Neural cell (in vitro differentiated cells): ENCODE measurements around the gene CDR2L. TPM values are rescaled to one million over a fixed set of nuclear protein-coding genes. Genes with fewer than 3 reads are reported as not detected.
"Not testable (repeated sequence)": the region's sequence is repeated elsewhere in the genome, so short reads cannot be mapped to it uniquely, and the experiment has no call there.

Experiments used
- H2AFZ ChIP-seq: fragments of 200-600, 300-800 bp; sonication (generic), shearing (Covaris generic); 2 replicates; pipeline ENCODE4 v1.6.0; 2014; ENCODE audit warnings: low read depth, mild to moderate bottlenecking, antibody characterized with exemption, low read length, moderate library complexity
- H3F3A ChIP-seq: fragments of 200-600 bp; shearing (Covaris generic); 2 replicates; pipeline ENCODE4 v1.6.1; 2016; ENCODE audit warnings: mild to moderate bottlenecking, moderate library complexity, mixed read lengths, antibody characterized with exemption, low read length; ENCODE audit not compliant: insufficient read depth, poor library complexity, severe bottlenecking
- H3K27ac ChIP-seq: fragments of 200-600, 300-800 bp; sonication (generic), shearing (Covaris generic); 2 replicates; pipeline ENCODE4 v1.5.1; 2014; ENCODE audit warnings: mild to moderate bottlenecking, low read length, moderate library complexity
- H3K27me3 ChIP-seq: fragments of 300-800, 200-600 bp; sonication (generic), shearing (Covaris generic); 2 replicates; pipeline ENCODE4 v1.6.0; 2014; ENCODE audit warnings: mild to moderate bottlenecking, low read depth, low read length, moderate library complexity; ENCODE audit not compliant: insufficient read depth
- H3K36me3 ChIP-seq: fragments of 300-800, 200-600 bp; sonication (generic), shearing (Covaris generic); 2 replicates; pipeline ENCODE4 v1.5.1; 2014; ENCODE audit warnings: mild to moderate bottlenecking, antibody characterized with exemption, low read length, moderate library complexity; ENCODE audit not compliant: insufficient read depth
- H3K4me2 ChIP-seq: fragments of 300-800, 200-600 bp; sonication (generic), shearing (Covaris generic); 2 replicates; pipeline ENCODE4 v1.6.0; 2014; ENCODE audit warnings: mild to moderate bottlenecking, low read length
- H3K4me3 ChIP-seq: fragments of 300-800, 200-600 bp; sonication (generic), shearing (Covaris generic); 2 replicates; pipeline ENCODE4 v1.5.1; 2014; ENCODE audit warnings: mild to moderate bottlenecking, low read length, moderate library complexity
- H3K79me2 ChIP-seq: fragments of 200-600 bp; shearing (Covaris generic); replicated peaks from 2 replicates; pipeline ENCODE4 v1.6.0; 2014; ENCODE audit warnings: mild to moderate bottlenecking, low read length, moderate library complexity; ENCODE audit not compliant: insufficient read depth
- H3K9ac ChIP-seq: fragments of 300-800, 200-600 bp; sonication (generic), shearing (Covaris generic); 2 replicates; pipeline ENCODE4 v1.6.1; 2016; ENCODE audit warnings: mild to moderate bottlenecking, low read length, mixed read lengths
- H3K9me2 ChIP-seq: fragments of 200-600 bp; shearing (Covaris generic); 2 replicates; pipeline ENCODE4 v1.6.1; 2016; ENCODE audit warnings: mild to moderate bottlenecking, low read length, mixed read lengths; ENCODE audit not compliant: insufficient read depth
- H3K9me3 ChIP-seq: fragments of 200-600, 300-800 bp; sonication (generic), shearing (Covaris generic); 2 replicates; pipeline ENCODE4 v1.6.1; 2016; ENCODE audit warnings: mild to moderate bottlenecking, mixed run types, low read length, moderate library complexity, mixed read lengths
- H4K20me1 ChIP-seq: fragments of 200-600 bp; shearing (Covaris generic); 2 replicates; pipeline ENCODE4 v1.6.1; 2016; ENCODE audit warnings: mild to moderate bottlenecking, mixed run types; ENCODE audit not compliant: insufficient read depth
- CTCF ChIP-seq: fragments of 450-650 bp; IDR thresholded peaks from 2 replicates; pipeline ENCODE4 v1.5.1; 2014; ENCODE audit warnings: antibody characterized with exemption, mild to moderate bottlenecking, moderate library complexity; ENCODE audit not compliant: poor library complexity, severe bottlenecking
- EP300 ChIP-seq: fragments of 450-650 bp; conservative IDR thresholded peaks from 2 replicates; pipeline ENCODE4 v1.6.1; 2014; ENCODE audit warnings: antibody characterized with exemption, mild to moderate bottlenecking, moderate library complexity; ENCODE audit not compliant: poor library complexity, severe bottlenecking
- EZH2 ChIP-seq: fragments of 200-600, 300-800 bp; shearing (Covaris generic), sonication (generic); IDR thresholded peaks from 2 replicates; pipeline ENCODE4 v1.6.1; 2014; ENCODE audit warnings: antibody characterized with exemption, low read length, borderline replicate concordance, mild to moderate bottlenecking; ENCODE audit not compliant: insufficient read depth, poor library complexity, severe bottlenecking
- MXI1 ChIP-seq: fragments of 450-650 bp; conservative IDR thresholded peaks from 2 replicates; pipeline ENCODE4 v1.6.1; 2014; ENCODE audit warnings: antibody characterized with exemption, mild to moderate bottlenecking; ENCODE audit not compliant: poor library complexity, severe bottlenecking
- POLR2AphosphoS5 ChIP-seq: IDR thresholded peaks from 2 replicates; pipeline ENCODE4 v1.6.1; 2012
- RAD21 ChIP-seq: fragments of 450-650 bp; conservative IDR thresholded peaks from 2 replicates; pipeline ENCODE4 v1.6.1; 2014; ENCODE audit warnings: antibody characterized with exemption, mild to moderate bottlenecking, moderate library complexity
- REST ChIP-seq: IDR thresholded peaks from 2 replicates; pipeline ENCODE4 v1.6.1; 2012; ENCODE audit warnings: borderline replicate concordance
- TAF1 ChIP-seq: IDR thresholded peaks from 2 replicates; pipeline ENCODE4 v1.6.1; 2012; ENCODE audit warnings: low read depth
- polyA plus RNA-seq: library from polyadenylated mRNA; depleted of rRNA; stranded (reverse); fragments of >200 nt; gene quantifications from 2 replicates; pipeline ENCODE4 v1.2.3, GENCODE V29; 2014

The CDR2L gene
- polyA plus RNA-seq, 1 donor from 2014 or later, result 8.1 TPM

GRCh38 chr17:74982663-74983313, 4.6 kb upstream of the CDR2L start:
- H3K27ac ChIP-seq, result peak overlapping the region; percentile 90
- not testable (repeated sequence) for H3K79me2 ChIP-seq, H3F3A ChIP-seq, H3K27me3 ChIP-seq, H3K9me3 ChIP-seq, H3K9me2 ChIP-seq, H3K36me3 ChIP-seq, H4K20me1 ChIP-seq
- peak overlapping the region; percentile 96 for H3K4me2 ChIP-seq
- TF ChIP-seq MXI1, result peak; percentile 14
- peak overlapping the region; percentile 92 for H3K9ac ChIP-seq
- H2AFZ ChIP-seq, result peak overlapping the region; percentile 97
- H3K4me3 ChIP-seq, result peak overlapping the region; percentile 90

- no peak overlapping the region for H3K9ac ChIP-seq
- H3K27ac ChIP-seq, result no peak overlapping the region
- no peaks in the 10 kb centered on the region for H3F3A ChIP-seq
- no peak for TF ChIP-seq REST
- no peak for TF ChIP-seq EP300
- no peak for TF ChIP-seq TAF1
- TF ChIP-seq CTCF, result no peak
- no peak for TF ChIP-seq EZH2
- no peak for TF ChIP-seq POLR2AphosphoS5
- no peak for TF ChIP-seq MXI1
- TF ChIP-seq RAD21, result no peak
- H3K9me2 ChIP-seq, result no peaks in the 10 kb centered on the region
- no peaks in the 10 kb centered on the region for H3K9me3 ChIP-seq
- H3K36me3 ChIP-seq, result no peaks in the 10 kb centered on the region
- H3K27me3 ChIP-seq, result no peaks in the 10 kb centered on the region
- H3K79me2 ChIP-seq, result peaks cover 20% of the 10 kb centered on the region
- no peak overlapping the region for H2AFZ ChIP-seq
- H3K4me3 ChIP-seq, result no peak overlapping the region
- no peak overlapping the region for H3K4me2 ChIP-seq
- no peaks in the 10 kb centered on the region for H4K20me1 ChIP-seq
Measured at GRCh38 chr17:74986206-74986576, 1.2 kb upstream of the CDR2L start.
